Endothelial cell of umbilical vein (primary cell): ENCODE measurements around the gene PNPLA7. TPM values are rescaled to one million over a fixed set of nuclear protein-coding genes. Genes with fewer than 3 reads are reported as not detected.

Experiments used
- BruUV-seq: library from RNA; stranded (reverse); fragments of 400-500 nt; replicated peaks from 2 replicates; lab custom pipeline; 2021; lab: Mats Ljungman, UMichigan
- CTCF ChIA-PET: fragments of 300-600, 350-600 bp; sonication (Branson Sonifier 250); formaldehyde crosslinking; loops from one replicate; lab custom pipeline; 2021; ENCODE audit warnings: antibody characterized with exemption, inconsistent platforms; lab: Charles Lee
- POLR2A ChIA-PET: fragments of 300-600, 350-600 bp; sonication (Branson Sonifier 250); formaldehyde crosslinking; loops from one replicate; lab custom pipeline; 2021; ENCODE audit warnings: antibody characterized with exemption, inconsistent platforms; lab: Charles Lee
- DNase-seq: peaks from one replicate; pipeline ENCODE4 v3.0.0-alpha.2; 2011; ENCODE audit warnings: low read depth, low spot score
- FAIRE-seq: peaks from 2 replicates; lab custom pipeline; 2011; peaks lifted over from hg19 to GRCh38; lab: Jason Lieb, UNC
- H2AFZ ChIP-seq: 2 replicates; pipeline ENCODE4 v1.6.0; 2012; ENCODE audit warnings: low read depth, low read length, control low read depth, inconsistent platforms
- H3K27ac ChIP-seq: 2 replicates; pipeline ENCODE4 v1.5.1; 2011; ENCODE audit warnings: low read depth, mild to moderate bottlenecking, control low read depth, low read length, moderate library complexity; ENCODE audit not compliant: insufficient read depth
- H3K27me3 ChIP-seq, 2 experiments: 2 replicates each; pipeline versions ENCODE4 v1.6.0 to v1.6.1; 2011; ENCODE audit warnings: low read length in 2 of 2, mixed read lengths in 1 of 2; ENCODE audit not compliant: control insufficient read depth in 2 of 2, insufficient read depth in 2 of 2
- H3K36me3 ChIP-seq, 2 experiments: 2 replicates in 1 of 2; 3 replicates in 1 of 2; pipeline ENCODE4 v1.5.1; 2011; ENCODE audit warnings: low read length in 2 of 2, mild to moderate bottlenecking in 1 of 2, moderate library complexity in 1 of 2; ENCODE audit not compliant: control insufficient read depth in 2 of 2, insufficient read depth in 2 of 2; ENCODE audit errors: extremely low read depth in 1 of 2
- H3K4me1 ChIP-seq: 3 replicates; pipeline ENCODE4 v1.5.1; 2011; ENCODE audit warnings: mild to moderate bottlenecking, low read length; ENCODE audit not compliant: control insufficient read depth, insufficient read depth; ENCODE audit errors: extremely low read depth
- H3K4me2 ChIP-seq: 2 replicates; pipeline ENCODE4 v1.6.1; 2011; ENCODE audit warnings: low read length, control low read depth, mixed read lengths; ENCODE audit not compliant: insufficient read depth
- H3K4me3 ChIP-seq, 3 experiments: fragments of 200-600 bp in 1 of 3; sonication (generic), shearing (Covaris generic) in 1 of 3; replicated peaks in 1 of 3; 2 replicates each; pipeline ENCODE4 v1.5.1; 2011 to 2016; ENCODE audit warnings: control low read depth in 3 of 3, low read length in 3 of 3, mild to moderate bottlenecking in 2 of 3, inconsistent platforms in 1 of 3, low read depth in 1 of 3, moderate library complexity in 1 of 3; ENCODE audit not compliant: insufficient read depth in 1 of 3
- H3K79me2 ChIP-seq: 2 replicates; pipeline ENCODE4 v1.6.0; 2012; ENCODE audit warnings: low read length, inconsistent platforms; ENCODE audit not compliant: control insufficient read depth, insufficient read depth
- H3K9ac ChIP-seq: replicated peaks from 2 replicates; pipeline ENCODE3; 2011; ENCODE audit warnings: low read length, control low read depth; ENCODE audit not compliant: insufficient read depth; ENCODE audit errors: extremely low read depth
- H3K9me1 ChIP-seq: replicated peaks from 3 replicates; pipeline ENCODE4 v1.6.0; 2011; ENCODE audit warnings: mild to moderate bottlenecking, low read length; ENCODE audit not compliant: control insufficient read depth, insufficient read depth; ENCODE audit errors: extremely low read depth
- H3K9me3 ChIP-seq: replicated peaks from 2 replicates; pipeline ENCODE4 v1.5.1; 2012; ENCODE audit warnings: low read length, inconsistent platforms; ENCODE audit not compliant: control insufficient read depth, insufficient read depth
- H4K20me1 ChIP-seq: replicated peaks from 2 replicates; pipeline ENCODE3; 2011; ENCODE audit warnings: mild to moderate bottlenecking, low read length; ENCODE audit not compliant: control insufficient read depth, insufficient read depth; ENCODE audit errors: extremely low read depth
- EZH2 ChIP-seq: IDR thresholded peaks from 2 replicates; pipeline ENCODE4 v1.6.1; 2012; ENCODE audit warnings: borderline replicate concordance, low read depth, mild to moderate bottlenecking, moderate library complexity, low read length, inconsistent platforms; ENCODE audit not compliant: severe bottlenecking
- FOS ChIP-seq: IDR thresholded peaks from 2 replicates; pipeline ENCODE4 v1.6.1; 2011; ENCODE audit warnings: mild to moderate bottlenecking, low read length, moderate library complexity, borderline replicate concordance; ENCODE audit not compliant: insufficient read depth
- GATA2 ChIP-seq: IDR thresholded peaks from 2 replicates; pipeline ENCODE4 v1.7.0; 2011; ENCODE audit warnings: low read depth, mild to moderate bottlenecking, moderate library complexity, mixed read lengths, low read length; ENCODE audit not compliant: insufficient read length, insufficient read depth
- JUN ChIP-seq: IDR thresholded peaks from 2 replicates; pipeline ENCODE4 v1.6.1; 2011; ENCODE audit warnings: borderline replicate concordance, low read depth; ENCODE audit not compliant: insufficient read length, insufficient read depth
- MYC ChIP-seq: IDR thresholded peaks from one replicate; pipeline ENCODE4 v1.6.1; 2011; ENCODE audit warnings: mild to moderate bottlenecking, low read depth, low read length
- POLR2A ChIP-seq: IDR thresholded peaks from 2 replicates; pipeline ENCODE4 v1.6.1; 2012; ENCODE audit warnings: low read depth, mild to moderate bottlenecking, control low read depth, low read length
- POLR2AphosphoS5 ChIP-seq: IDR thresholded peaks from 2 replicates; pipeline ENCODE4 v1.6.1; 2012; ENCODE audit warnings: low read depth, mild to moderate bottlenecking, control low read depth, low read length, moderate library complexity; ENCODE audit not compliant: insufficient read depth
- dilution Hi-C: fragments of 300-500 bp; cut with MboI; formaldehyde crosslinking; loops from one replicate; pipeline ENCODE4 v1.15.0; 2019; ENCODE audit warnings: low sequenced_read_pairs; ENCODE audit not compliant: extremely low pct_ligation_motif_present
- intact Hi-C: fragments of 100-400 bp; cut with micrococcal nuclease; formaldehyde crosslinking; loops from one replicate; pipeline ENCODE4 v1.10.0; 2022
- polyA plus RNA-seq, 4 experiments: library from polyadenylated mRNA; depleted of rRNA in 3 of 4; stranded (reverse) in 3 of 4; unstranded in 1 of 4; fragments of >200 nt; gene quantifications; 2 replicates each; pipeline versions ENCODE4 v1.2.1 to v1.2.3, GENCODE V29; 2011 to 2012; ENCODE audit warnings: missing spikeins in 1 of 4
- total RNA-seq: library from RNA; stranded (reverse); gene quantifications from 2 replicates; pipeline ENCODE4 v1.2.3, GENCODE V29; 2021
- TF ChIP-seq, protein P1 (sequence below): IDR thresholded peaks from 2 replicates; pipeline ENCODE4 v1.6.1; 2011; ENCODE audit not compliant: insufficient read depth, insufficient read length
- TF ChIP-seq, protein P2 (sequence below), 2 donors: IDR thresholded peaks; 1 replicate in 1 of 2; 2 replicates in 1 of 2; pipeline ENCODE4 v1.5.1; 2011; ENCODE audit warnings: low read length in 2 of 2, mild to moderate bottlenecking in 2 of 2, moderate library complexity in 2 of 2, control low read depth in 1 of 2, inconsistent platforms in 1 of 2, low read depth in 1 of 2; ENCODE audit not compliant: insufficient read depth in 1 of 2; ENCODE audit errors: extremely low read depth in 1 of 2

The PNPLA7 gene
- total and polyA plus RNA-seq, 2 donors (not counting 3 experiments of a cell fraction or from before 2014, with no cell fraction given) = 1.0 to 1.9 TPM

DNA sequence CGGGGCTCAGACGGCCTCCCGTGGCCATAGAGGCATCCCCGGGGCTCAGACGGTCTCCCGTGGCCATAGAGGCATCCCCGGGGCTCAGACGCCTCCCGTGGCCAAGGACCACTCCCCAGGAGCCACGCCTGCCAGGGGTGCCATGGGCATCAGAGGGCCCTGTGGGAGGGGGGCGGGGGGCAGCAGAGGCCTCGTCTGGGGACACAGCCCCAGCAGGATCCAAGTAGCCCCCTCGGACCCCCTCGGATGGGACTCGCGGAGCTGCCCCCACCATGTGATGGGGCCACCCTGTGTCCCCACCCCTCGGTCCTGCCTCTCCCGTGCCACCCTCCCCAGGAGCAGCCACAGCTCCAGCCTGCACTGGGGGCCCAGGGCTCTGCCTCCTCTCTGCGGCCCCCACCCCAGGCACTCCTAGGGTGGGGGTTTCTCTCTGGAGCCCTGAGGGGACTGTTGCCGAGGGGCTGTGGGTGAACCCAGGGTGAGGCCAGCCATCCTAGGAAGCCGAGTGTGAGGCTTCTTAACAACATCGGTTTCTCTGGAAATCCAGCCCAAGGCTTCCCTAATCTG is 111.5 kb downstream of the PNPLA7 start:
- dilution Hi-C loops (no loop called here), intact Hi-C loops (no loop called here)
- H3K27ac ChIP-seq = no peak overlapping the region
- no peak overlapping the region for H2AFZ ChIP-seq
- no peak for DNase-seq
- TF ChIP-seq JUN (no peak), MYC (no peak), GATA2 (no peak), POLR2A (no peak), POLR2AphosphoS5 (no peak), FOS (no peak), EZH2 (no peak)
- TF ChIP-seq, protein P1, sequence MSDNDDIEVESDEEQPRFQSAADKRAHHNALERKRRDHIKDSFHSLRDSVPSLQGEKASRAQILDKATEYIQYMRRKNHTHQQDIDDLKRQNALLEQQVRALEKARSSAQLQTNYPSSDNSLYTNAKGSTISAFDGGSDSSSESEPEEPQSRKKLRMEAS = no peak
- TF ChIP-seq, protein P2, sequence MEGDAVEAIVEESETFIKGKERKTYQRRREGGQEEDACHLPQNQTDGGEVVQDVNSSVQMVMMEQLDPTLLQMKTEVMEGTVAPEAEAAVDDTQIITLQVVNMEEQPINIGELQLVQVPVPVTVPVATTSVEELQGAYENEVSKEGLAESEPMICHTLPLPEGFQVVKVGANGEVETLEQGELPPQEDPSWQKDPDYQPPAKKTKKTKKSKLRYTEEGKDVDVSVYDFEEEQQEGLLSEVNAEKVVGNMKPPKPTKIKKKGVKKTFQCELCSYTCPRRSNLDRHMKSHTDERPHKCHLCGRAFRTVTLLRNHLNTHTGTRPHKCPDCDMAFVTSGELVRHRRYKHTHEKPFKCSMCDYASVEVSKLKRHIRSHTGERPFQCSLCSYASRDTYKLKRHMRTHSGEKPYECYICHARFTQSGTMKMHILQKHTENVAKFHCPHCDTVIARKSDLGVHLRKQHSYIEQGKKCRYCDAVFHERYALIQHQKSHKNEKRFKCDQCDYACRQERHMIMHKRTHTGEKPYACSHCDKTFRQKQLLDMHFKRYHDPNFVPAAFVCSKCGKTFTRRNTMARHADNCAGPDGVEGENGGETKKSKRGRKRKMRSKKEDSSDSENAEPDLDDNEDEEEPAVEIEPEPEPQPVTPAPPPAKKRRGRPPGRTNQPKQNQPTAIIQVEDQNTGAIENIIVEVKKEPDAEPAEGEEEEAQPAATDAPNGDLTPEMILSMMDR (IDR thresholded peaks at IDR 0.05; ENCODE audit: extremely low read depth in 1 of 2, insufficient read depth in 1 of 2, low read depth in 1 of 2, low read length in 2 of 2) = no peak
- no peak overlapping the region for H3K9ac ChIP-seq
- no peaks in the 10 kb centered on the region for H3K9me3 ChIP-seq
- CTCF ChIA-PET = interaction anchor here (1.4 to 1.5 kb wide), 2 partner anchors 16 to 152 kb away, joined by 3 to 8 read pairs; partner anchors contain the start of genes EXD3 and NOXA1
- POLR2A ChIA-PET = no interaction called here
- no peak for FAIRE-seq
- no peaks in the 10 kb centered on the region for H4K20me1 ChIP-seq
- no peak overlapping the region for H3K4me3 ChIP-seq
- no peaks in the 10 kb centered on the region for H3K79me2 ChIP-seq
- H3K27me3 ChIP-seq = no peaks in the 10 kb centered on the region
- no peaks in the 10 kb centered on the region for H3K36me3 ChIP-seq
- H3K4me1 ChIP-seq = no peaks in the 10 kb centered on the region
- H3K4me2 ChIP-seq = no peak overlapping the region
- no peaks in the 10 kb centered on the region for H3K9me1 ChIP-seq
- BruUV-seq = no TSS peak
